Stimulated activated naive CD4-positive, alpha-beta T cell treated with Interleukin-2 at 50 U/mL for 16 hours (primary cell): ENCODE data around the gene OR4B1.
A peak's percentile ranks its signal among the peaks of the same experiment; 100 is the strongest.
"Not testable (repeated sequence)": the region's sequence is repeated elsewhere in the genome, so short reads cannot be mapped to it uniquely, and the experiment has no call there.

Source experiments
- DNase-seq: peaks from one replicate; lab custom pipeline; 2025; lab: John Stamatoyannopoulos, UW

OR4B1 gene

GRCh38 chr11:48216510-48216909 is at the start of gene OR4B1:
TSS of gene OR4B1 (plus strand) at chr11:48216810. CDS start at chr11:48216810, 0 bp downstream.
- no peak for DNase-seq

DNA sequence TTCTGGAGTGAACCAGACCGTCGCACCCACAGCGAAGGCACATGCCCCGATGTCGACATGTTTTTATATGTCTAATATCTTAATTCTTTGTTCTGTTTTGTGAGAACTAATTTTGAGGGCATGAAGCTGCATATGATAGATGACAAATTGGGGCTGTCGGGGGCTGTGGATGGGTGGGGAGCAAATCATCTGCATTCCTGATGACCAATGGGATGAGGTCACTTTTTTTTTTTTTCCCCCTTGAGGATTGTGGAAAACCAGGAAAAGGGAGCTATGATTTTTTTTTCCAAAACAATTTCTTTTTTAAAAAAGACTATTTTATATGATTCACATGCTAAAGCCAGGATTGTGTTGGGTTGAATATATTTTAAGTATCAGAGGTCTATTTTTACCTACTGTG is 49.2 kb upstream of the OR4B1 start:
- no peak for DNase-seq

DNA sequence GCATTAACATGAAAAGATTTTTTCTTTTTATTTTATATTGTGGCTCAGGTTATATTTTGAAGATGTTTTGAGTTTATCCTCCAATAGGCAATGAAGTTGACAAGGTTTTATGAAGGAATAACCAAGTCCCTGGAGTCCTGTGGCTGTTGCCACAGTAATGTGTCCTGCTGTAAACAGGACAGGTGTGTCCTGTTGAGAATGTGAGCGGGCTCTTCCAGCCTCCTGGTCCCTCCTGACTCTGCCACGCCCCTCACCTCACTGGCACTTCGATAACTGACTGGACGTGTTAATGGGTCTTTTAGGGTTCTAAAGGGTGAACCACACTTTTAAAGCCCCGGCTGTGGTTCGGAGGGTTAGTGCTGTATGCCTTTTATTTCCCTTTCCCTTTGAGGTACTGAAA is 47.8 kb upstream of the OR4B1 start:
- no peak for DNase-seq

DNA sequence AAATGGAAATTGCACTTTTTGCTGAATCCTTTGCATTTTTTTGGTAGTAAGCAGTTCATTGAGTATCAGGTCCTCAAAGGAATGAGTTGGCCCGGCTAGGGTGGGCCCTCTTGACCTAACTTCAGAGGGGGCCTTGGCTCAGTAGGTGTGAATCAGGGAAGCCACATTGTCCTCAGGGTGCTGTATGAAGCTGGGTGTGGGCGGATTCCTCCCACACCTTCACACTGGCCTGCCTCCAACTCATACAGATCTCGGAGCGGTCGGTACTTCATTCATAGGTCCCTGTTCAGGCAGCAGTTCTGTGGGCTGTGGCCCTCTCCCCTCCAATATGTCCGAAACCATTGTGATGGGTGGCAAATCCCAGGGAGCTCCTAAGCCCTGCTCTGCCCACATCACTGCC is 47.4 kb upstream of the OR4B1 start:
- no peak for DNase-seq

- no peak for DNase-seq
Observed at GRCh38 chr11:48169717-48170116, 46.9 kb upstream of the OR4B1 start.

DNA sequence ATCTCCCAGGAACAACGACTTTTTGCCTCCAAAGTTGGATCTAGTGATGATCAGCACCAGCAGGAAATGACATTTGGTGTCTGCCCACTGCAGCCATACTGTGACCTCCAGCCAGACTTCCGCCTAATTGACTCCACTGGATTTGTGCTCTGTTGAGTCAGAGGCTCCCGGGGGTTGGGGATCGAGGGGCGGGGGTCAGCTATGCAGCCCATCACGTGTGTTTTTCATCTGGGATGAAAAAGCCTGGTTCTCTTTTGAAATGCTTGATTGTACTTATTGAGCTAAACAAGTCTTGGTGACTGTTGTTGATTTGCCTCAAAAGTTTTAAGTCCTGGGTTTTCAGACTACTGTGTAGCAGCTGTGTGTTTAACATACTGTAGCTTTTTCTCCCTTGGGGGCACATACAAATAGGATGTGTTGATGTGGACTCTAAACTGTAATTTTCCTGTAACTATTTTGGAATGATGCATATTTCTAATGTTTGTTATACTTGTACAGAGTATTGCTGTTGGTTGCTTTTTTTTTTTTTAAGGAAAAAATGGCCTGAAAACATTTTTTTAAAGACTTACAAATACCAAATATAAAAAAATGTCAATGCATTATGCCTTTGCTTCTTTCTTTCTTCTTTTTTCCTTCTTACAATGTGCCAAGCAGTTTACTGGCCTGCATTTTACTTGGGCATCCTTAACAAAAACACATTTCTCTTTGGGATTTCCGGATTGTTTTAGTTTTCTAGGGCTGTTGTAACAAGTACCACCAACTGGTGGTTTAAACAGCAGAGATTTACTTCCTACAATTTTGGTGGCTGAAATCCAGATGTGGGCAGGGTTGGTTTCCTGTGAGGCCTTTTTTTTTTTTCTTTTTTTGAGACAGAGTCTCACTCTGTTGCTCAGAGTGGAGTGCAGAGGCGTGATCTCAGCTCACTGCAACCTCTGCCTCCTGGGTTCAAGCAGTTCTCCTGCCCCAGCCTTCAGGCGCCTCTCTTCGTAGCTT is 46.1 kb upstream of the OR4B1 start:
- DNase-seq = no peak

DNA sequence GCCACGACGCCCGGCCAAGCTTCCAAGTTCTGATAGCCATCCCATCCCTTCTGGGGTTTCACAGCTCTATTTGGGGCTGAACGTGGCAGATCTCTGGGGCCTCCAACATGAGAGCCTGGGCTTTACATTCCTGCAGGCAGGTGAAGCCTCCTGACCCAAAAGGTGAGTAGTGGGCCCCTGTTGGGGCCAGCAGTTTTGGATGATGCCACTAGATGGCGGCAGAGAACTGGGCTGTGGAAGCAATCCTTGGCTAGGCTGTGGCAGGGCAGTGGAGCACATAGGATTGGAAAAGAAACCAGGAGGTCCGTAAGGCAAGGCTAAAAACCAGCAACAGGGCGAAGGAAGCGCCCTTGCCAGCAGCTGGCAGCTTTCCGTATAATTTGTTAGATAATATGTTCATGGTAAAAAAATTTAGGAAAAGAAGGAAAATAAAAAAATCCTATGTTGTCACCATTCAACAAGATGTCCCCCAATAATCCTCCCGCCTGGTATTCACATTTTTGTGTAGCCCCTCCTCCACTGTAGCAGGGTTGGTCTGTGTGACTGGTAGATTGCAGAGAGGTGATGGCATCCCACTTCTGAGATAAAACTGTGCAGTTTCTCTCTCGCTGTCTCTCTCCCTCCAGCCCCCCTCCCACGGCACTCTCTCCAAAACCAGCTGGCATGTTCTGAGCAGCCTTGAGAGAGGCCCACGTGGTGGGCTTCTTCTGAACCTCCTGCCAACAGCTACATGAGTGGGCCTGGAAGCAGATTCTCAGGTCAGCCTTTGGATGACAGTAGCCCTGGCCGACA is 43.6 kb upstream of the OR4B1 start:
- DNase-seq = peak; percentile 41

- no peak for DNase-seq
Observed at GRCh38 chr11:48177661-48178060, 38.9 kb upstream of the OR4B1 start.

DNA sequence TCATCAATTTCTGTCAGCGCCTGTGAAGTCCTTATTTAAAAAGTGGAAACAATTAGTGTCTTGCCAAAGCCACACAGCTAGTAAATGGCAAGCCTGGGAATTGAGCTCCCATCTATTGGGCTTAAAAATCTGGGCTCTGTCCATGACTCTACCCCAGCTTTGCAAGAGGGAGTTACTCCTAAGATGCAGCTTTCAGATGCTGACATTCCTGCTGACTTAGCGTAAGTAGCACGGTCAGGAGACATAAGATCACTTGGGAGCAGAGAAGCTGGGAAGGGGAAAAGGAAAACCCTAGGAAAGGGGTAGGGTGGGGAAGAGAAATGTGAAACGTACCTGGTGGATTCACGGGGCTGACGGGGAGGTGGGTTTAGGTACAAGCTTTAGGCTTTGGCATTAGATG is 36.0 kb upstream of the OR4B1 start:
- DNase-seq = no peak

DNA sequence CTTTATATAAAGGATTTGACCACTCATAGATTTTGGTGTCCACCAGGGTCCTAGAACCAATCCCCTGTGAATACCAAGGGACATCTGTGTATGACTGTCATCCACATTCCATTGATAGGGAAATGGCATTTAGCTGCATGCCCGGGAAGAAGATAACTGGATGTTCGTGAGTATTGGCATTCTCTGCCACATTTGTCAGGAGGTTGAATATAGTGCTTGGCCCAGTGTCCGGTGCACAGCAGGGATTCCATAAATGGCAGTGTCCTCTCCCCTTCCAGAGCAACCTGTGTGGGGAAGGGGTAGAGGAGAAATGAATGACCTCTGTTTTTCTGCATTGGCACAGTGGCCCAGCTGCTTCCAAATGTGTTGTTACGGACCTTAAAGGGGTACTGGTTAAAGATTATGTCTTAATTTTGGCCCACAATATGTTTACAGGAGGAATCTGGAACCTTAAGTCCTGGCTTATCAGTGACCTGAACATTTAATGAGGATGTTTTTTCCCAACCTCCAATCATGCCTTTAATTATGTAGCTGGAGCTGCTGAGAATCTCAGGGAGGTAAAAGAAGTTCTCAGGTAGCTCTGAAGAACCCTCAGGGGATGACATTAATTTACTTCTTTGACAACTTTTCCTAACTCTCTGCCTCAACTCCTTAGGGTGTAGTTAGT is 33.6 kb upstream of the OR4B1 start:
- no peak for DNase-seq

DNA sequence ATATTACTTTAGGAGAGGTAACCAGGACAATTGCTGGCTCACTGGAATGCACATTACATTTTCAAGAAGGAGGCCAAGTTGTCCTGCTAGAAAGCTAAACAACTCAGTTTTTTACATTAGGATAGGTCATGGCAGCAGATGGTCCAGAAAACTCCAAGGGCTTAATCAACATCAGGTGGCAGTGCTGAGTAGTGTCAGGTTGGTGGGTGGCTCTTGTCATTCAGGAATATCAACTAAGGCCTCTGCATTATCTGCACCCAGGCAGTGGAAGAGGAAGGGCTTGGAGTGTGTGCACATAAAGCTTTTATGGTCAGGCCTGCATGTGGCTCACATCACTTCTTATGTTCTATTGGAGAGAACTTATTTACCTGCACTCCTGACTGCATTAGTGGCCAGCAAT is 32.2 kb upstream of the OR4B1 start:
- no peak for DNase-seq

GRCh38 chr11:48190906-48191654 is 25.5 kb upstream of the OR4B1 start:
- peak; percentile 9 for DNase-seq

DNA sequence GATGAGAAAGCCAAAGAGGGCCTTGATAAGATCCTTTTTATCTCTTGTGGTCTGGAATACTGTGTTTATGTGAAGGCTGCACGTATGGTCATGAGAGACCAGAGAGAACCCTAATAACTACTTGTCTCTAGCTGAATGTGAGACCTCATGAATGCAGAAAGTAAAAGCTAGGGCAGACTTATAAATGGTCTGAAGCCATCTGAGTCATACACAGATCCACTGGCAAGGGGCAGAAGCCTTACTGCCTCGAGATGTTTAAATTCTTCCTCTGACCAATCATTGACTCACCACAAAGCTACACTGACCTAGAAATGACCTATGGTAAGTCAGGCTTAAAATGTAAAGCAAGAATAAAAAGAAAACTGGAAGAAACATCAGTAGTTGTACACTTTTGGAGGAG is 22.7 kb upstream of the OR4B1 start:
- no peak for DNase-seq

- DNase-seq = no peak
Observed at GRCh38 chr11:48207881-48208280, 8.7 kb upstream of the OR4B1 start.

- no peak for DNase-seq
Observed at GRCh38 chr11:48210052-48210451, 6.6 kb upstream of the OR4B1 start.

DNA sequence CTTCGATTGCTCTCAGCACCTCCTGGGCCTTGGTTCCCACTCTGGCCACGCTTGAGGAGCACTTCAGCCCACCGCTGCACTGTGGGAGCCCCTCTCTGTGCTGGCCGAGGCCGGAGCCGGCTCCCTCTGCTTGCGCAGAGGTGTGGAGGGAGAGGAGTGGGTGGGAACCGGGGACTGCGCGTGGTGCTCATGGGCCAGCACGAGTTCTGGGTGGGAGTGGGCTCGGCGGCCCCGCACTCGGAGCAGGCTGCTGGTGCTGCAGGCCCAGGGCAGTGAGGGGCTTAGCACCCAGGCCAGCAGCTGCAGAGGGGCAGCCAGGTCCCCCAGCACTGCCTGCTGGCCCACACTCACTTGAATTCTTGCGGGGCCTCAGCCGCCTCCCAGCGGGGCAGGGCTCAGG is 12.2 kb downstream of the OR4B1 start:
- no peak for DNase-seq

DNA sequence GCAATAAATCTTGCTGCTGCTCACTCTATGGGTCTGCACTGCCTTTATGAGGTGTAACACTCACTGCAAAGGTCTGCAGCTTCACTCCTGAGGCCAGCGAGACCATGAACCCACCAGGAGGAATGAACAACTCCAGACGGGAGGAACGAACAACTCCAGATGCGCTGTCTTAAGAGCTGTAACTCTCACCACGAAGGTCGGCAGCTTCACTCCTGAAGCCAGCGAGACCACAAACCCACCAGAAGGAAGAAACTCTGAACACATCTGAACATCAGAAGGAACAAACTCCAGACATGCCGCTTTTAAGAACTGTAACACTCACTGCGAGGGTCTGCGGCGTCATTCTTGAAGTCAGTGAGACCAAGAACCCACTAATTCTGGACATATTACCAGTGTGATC is 13.4 kb downstream of the OR4B1 start:
- DNase-seq = not testable (repeated sequence)

DNA sequence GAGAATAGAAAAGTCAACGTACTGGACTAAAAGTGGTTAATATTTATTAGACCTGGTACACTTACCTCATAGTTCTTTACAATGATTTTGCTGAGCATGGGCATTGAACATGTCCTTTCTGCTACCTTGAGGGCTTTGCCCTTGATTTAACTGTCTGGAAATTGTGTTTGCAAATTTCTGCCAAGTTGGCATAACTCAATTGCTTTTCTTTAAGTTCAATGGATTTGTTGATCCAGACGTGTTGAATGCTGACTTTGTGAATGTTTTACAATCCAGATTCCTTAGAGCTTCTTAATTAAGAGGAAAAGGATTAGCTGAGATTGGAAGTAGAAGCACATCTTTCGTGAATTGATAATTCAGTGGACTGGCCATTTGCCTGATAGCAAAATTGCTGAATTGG is 21.1 kb downstream of the OR4B1 start:
- DNase-seq = no peak

DNA sequence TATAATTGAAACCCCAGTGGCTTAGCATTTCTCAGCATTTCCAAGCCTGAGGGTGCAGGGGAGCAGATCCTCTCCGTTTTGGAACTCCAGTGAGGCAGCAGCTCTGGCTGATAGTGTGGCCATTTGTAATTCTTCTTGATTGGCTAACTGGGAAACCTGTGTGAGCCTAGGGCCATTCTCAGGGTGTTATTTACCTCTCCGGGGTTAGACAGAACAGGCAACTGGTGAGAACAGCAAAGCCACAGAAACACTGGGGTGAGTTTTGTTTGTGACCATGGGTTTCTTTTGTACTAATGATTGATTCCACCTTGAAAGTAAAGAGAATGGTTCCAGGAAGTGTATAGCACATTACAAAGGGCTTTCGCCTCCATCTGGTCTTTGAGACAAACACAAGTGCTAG is 25.9 kb downstream of the OR4B1 start:
- DNase-seq = no peak

DNA sequence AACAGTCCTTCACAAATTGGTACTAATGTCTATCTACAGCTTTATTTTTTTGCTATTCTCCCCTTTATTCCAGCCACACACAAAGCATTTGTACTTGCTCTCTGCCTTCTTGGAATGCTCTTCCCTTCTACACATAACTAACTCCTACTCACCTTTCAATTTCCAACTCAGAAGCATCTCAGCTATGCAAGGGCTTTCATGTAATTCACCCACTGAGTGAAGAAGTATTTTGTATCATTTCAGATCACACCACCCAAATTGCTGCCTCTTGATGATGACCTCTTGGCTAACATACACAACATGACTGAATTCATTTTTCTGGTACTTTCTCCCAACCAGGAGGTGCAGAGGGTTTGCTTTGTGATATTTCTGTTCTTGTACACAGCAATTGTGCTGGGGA is 28.2 kb downstream of the OR4B1 start, which contains the start of gene OR4X2:
Gene OR4X2 (plus strand): TSS at position 301 of the 400 bp plus-strand sequence. CDS start 0 bp downstream, at position 301.
- no peak for DNase-seq

DNA sequence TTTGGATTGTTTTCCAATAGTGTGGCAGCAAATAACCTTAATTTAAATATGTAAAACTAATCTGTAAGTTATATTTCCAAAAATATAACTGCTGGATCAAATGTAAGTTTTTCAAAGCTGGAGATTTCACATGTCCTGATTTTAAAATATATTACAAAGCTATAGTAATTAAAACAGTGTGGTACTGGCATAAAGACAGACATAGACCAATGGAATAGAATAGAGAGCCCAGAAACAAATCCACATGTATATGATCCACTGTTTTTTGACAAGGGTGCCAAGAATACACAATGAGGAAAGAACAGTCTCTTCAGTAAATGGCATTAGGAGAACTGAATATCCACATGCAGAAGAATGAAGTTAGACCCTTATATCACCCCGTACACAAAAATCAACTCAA is 32.3 kb downstream of the OR4B1 start:
- DNase-seq = no peak

- DNase-seq = no peak
Observed at GRCh38 chr11:48261600-48261999, 45.0 kb downstream of the OR4B1 start.
